Endothelial cell of umbilical vein (primary cell): ENCODE results near the gene TBL3. TPM values are rescaled to one million over a fixed set of nuclear protein-coding genes. Genes with fewer than 3 reads are reported as not detected.

Experiments
- BruUV-seq: library from RNA; stranded (reverse); fragments of 400-500 nt; replicated peaks from 2 replicates; lab custom pipeline; 2021; lab: Mats Ljungman, UMichigan
- CTCF ChIA-PET: fragments of 300-600, 350-600 bp; sonication (Branson Sonifier 250); formaldehyde crosslinking; loops from one replicate; lab custom pipeline; 2021; ENCODE audit warnings: antibody characterized with exemption, inconsistent platforms; lab: Charles Lee
- POLR2A ChIA-PET: fragments of 300-600, 350-600 bp; sonication (Branson Sonifier 250); formaldehyde crosslinking; loops from one replicate; lab custom pipeline; 2021; ENCODE audit warnings: antibody characterized with exemption, inconsistent platforms; lab: Charles Lee
- DNase-seq: peaks from one replicate; pipeline ENCODE4 v3.0.0-alpha.2; 2011; ENCODE audit warnings: low read depth, low spot score
- FAIRE-seq: peaks from 2 replicates; lab custom pipeline; 2011; peaks lifted over from hg19 to GRCh38; lab: Jason Lieb, UNC
- H2AFZ ChIP-seq: 2 replicates; pipeline ENCODE4 v1.6.0; 2012; ENCODE audit warnings: low read depth, low read length, control low read depth, inconsistent platforms
- H3K27ac ChIP-seq: 2 replicates; pipeline ENCODE4 v1.5.1; 2011; ENCODE audit warnings: low read depth, mild to moderate bottlenecking, control low read depth, low read length, moderate library complexity; ENCODE audit not compliant: insufficient read depth
- H3K27me3 ChIP-seq, 2 experiments: 2 replicates each; pipeline versions ENCODE4 v1.6.0 to v1.6.1; 2011; ENCODE audit warnings: low read length in 2 of 2, mixed read lengths in 1 of 2; ENCODE audit not compliant: control insufficient read depth in 2 of 2, insufficient read depth in 2 of 2
- H3K36me3 ChIP-seq, 2 experiments: 2 replicates in 1 of 2; 3 replicates in 1 of 2; pipeline ENCODE4 v1.5.1; 2011; ENCODE audit warnings: low read length in 2 of 2, mild to moderate bottlenecking in 1 of 2, moderate library complexity in 1 of 2; ENCODE audit not compliant: control insufficient read depth in 2 of 2, insufficient read depth in 2 of 2; ENCODE audit errors: extremely low read depth in 1 of 2
- H3K4me1 ChIP-seq: 3 replicates; pipeline ENCODE4 v1.5.1; 2011; ENCODE audit warnings: mild to moderate bottlenecking, low read length; ENCODE audit not compliant: control insufficient read depth, insufficient read depth; ENCODE audit errors: extremely low read depth
- H3K4me2 ChIP-seq: 2 replicates; pipeline ENCODE4 v1.6.1; 2011; ENCODE audit warnings: low read length, control low read depth, mixed read lengths; ENCODE audit not compliant: insufficient read depth
- H3K4me3 ChIP-seq, 3 experiments: fragments of 200-600 bp in 1 of 3; sonication (generic), shearing (Covaris generic) in 1 of 3; replicated peaks in 1 of 3; 2 replicates each; pipeline ENCODE4 v1.5.1; 2011 to 2016; ENCODE audit warnings: control low read depth in 3 of 3, low read length in 3 of 3, mild to moderate bottlenecking in 2 of 3, inconsistent platforms in 1 of 3, low read depth in 1 of 3, moderate library complexity in 1 of 3; ENCODE audit not compliant: insufficient read depth in 1 of 3
- H3K79me2 ChIP-seq: 2 replicates; pipeline ENCODE4 v1.6.0; 2012; ENCODE audit warnings: low read length, inconsistent platforms; ENCODE audit not compliant: control insufficient read depth, insufficient read depth
- H3K9ac ChIP-seq: replicated peaks from 2 replicates; pipeline ENCODE3; 2011; ENCODE audit warnings: low read length, control low read depth; ENCODE audit not compliant: insufficient read depth; ENCODE audit errors: extremely low read depth
- H3K9me1 ChIP-seq: replicated peaks from 3 replicates; pipeline ENCODE4 v1.6.0; 2011; ENCODE audit warnings: mild to moderate bottlenecking, low read length; ENCODE audit not compliant: control insufficient read depth, insufficient read depth; ENCODE audit errors: extremely low read depth
- H3K9me3 ChIP-seq: replicated peaks from 2 replicates; pipeline ENCODE4 v1.5.1; 2012; ENCODE audit warnings: low read length, inconsistent platforms; ENCODE audit not compliant: control insufficient read depth, insufficient read depth
- H4K20me1 ChIP-seq: replicated peaks from 2 replicates; pipeline ENCODE3; 2011; ENCODE audit warnings: mild to moderate bottlenecking, low read length; ENCODE audit not compliant: control insufficient read depth, insufficient read depth; ENCODE audit errors: extremely low read depth
- CTCF ChIP-seq, 2 donors: IDR thresholded peaks; 1 replicate in 1 of 2; 2 replicates in 1 of 2; pipeline ENCODE4 v1.5.1; 2011; ENCODE audit warnings: low read length in 2 of 2, mild to moderate bottlenecking in 2 of 2, moderate library complexity in 2 of 2, control low read depth in 1 of 2, inconsistent platforms in 1 of 2, low read depth in 1 of 2; ENCODE audit not compliant: insufficient read depth in 1 of 2; ENCODE audit errors: extremely low read depth in 1 of 2
- EZH2 ChIP-seq: IDR thresholded peaks from 2 replicates; pipeline ENCODE4 v1.6.1; 2012; ENCODE audit warnings: borderline replicate concordance, low read depth, mild to moderate bottlenecking, moderate library complexity, low read length, inconsistent platforms; ENCODE audit not compliant: severe bottlenecking
- FOS ChIP-seq: IDR thresholded peaks from 2 replicates; pipeline ENCODE4 v1.6.1; 2011; ENCODE audit warnings: mild to moderate bottlenecking, low read length, moderate library complexity, borderline replicate concordance; ENCODE audit not compliant: insufficient read depth
- GATA2 ChIP-seq: IDR thresholded peaks from 2 replicates; pipeline ENCODE4 v1.7.0; 2011; ENCODE audit warnings: low read depth, mild to moderate bottlenecking, moderate library complexity, mixed read lengths, low read length; ENCODE audit not compliant: insufficient read length, insufficient read depth
- JUN ChIP-seq: IDR thresholded peaks from 2 replicates; pipeline ENCODE4 v1.6.1; 2011; ENCODE audit warnings: borderline replicate concordance, low read depth; ENCODE audit not compliant: insufficient read length, insufficient read depth
- MAX ChIP-seq: IDR thresholded peaks from 2 replicates; pipeline ENCODE4 v1.6.1; 2011; ENCODE audit not compliant: insufficient read depth, insufficient read length
- MYC ChIP-seq: IDR thresholded peaks from one replicate; pipeline ENCODE4 v1.6.1; 2011; ENCODE audit warnings: mild to moderate bottlenecking, low read depth, low read length
- POLR2A ChIP-seq: IDR thresholded peaks from 2 replicates; pipeline ENCODE4 v1.6.1; 2012; ENCODE audit warnings: low read depth, mild to moderate bottlenecking, control low read depth, low read length
- POLR2AphosphoS5 ChIP-seq: IDR thresholded peaks from 2 replicates; pipeline ENCODE4 v1.6.1; 2012; ENCODE audit warnings: low read depth, mild to moderate bottlenecking, control low read depth, low read length, moderate library complexity; ENCODE audit not compliant: insufficient read depth
- dilution Hi-C: fragments of 300-500 bp; cut with MboI; formaldehyde crosslinking; loops from one replicate; pipeline ENCODE4 v1.15.0; 2019; ENCODE audit warnings: low sequenced_read_pairs; ENCODE audit not compliant: extremely low pct_ligation_motif_present
- intact Hi-C: fragments of 100-400 bp; cut with micrococcal nuclease; formaldehyde crosslinking; loops from one replicate; pipeline ENCODE4 v1.10.0; 2022
- polyA plus RNA-seq, 4 experiments: library from polyadenylated mRNA; depleted of rRNA in 3 of 4; stranded (reverse) in 3 of 4; unstranded in 1 of 4; fragments of >200 nt; gene quantifications; 2 replicates each; pipeline versions ENCODE4 v1.2.1 to v1.2.3, GENCODE V29; 2011 to 2012; ENCODE audit warnings: missing spikeins in 1 of 4
- total RNA-seq: library from RNA; stranded (reverse); gene quantifications from 2 replicates; pipeline ENCODE4 v1.2.3, GENCODE V29; 2021

TBL3 gene
- total and polyA plus RNA-seq, 2 donors (not counting 3 experiments of a cell fraction or from before 2014, with no cell fraction given): 42.2 to 77.1 TPM

- H3K4me2 ChIP-seq: peak overlapping the region; percentile 92
- peak overlapping the region; percentile 89 for H3K9ac ChIP-seq
- TF ChIP-seq MYC (no peak), POLR2AphosphoS5 (no peak), GATA2 (no peak), CTCF (IDR thresholded peaks at IDR 0.05; ENCODE audit: extremely low read depth in 1 of 2, insufficient read depth in 1 of 2, low read depth in 1 of 2, low read length in 2 of 2) (no peak), FOS (no peak), EZH2 (no peak), POLR2A (no peak), MAX (no peak), JUN (no peak)
- H3K79me2 ChIP-seq: peaks cover 60% of the 10 kb centered on the region
- no TSS peak for BruUV-seq
- FAIRE-seq: peak; percentile 56
- dilution Hi-C loops: no loop called here
- no peak overlapping the region for H2AFZ ChIP-seq
- H3K9me3 ChIP-seq: no peaks in the 10 kb centered on the region
- no peaks in the 10 kb centered on the region for H3K9me1 ChIP-seq
- ChIA-PET CTCF (interaction anchor here (1.4 to 2.7 kb wide), 3 partner anchors 14 to 147 kb away, joined by 3 to 28 read pairs (median 10); partner anchors contain the start of gene TRAF7), POLR2A (interaction anchor here (0.6 to 1.0 kb wide), 2 partner anchors 14 to 138 kb away, joined by 3 to 4 read pairs; no protein-coding TSS in a partner anchor)
- no peaks in the 10 kb centered on the region for H3K36me3 ChIP-seq
- H3K27ac ChIP-seq: peak overlapping the region; percentile 82
- H3K27me3 ChIP-seq: no peaks in the 10 kb centered on the region
- intact Hi-C loops: loop anchor here (1.0 to 2.0 kb wide), 2 partner anchors 44 to 147 kb away; partner anchors contain the start of genes RPS2 and TRAF7
- DNase-seq: peak; percentile 36
- H3K4me3 ChIP-seq: peak overlapping the region; percentile 71 to 76 (median 72)
- no peaks in the 10 kb centered on the region for H4K20me1 ChIP-seq
- H3K4me1 ChIP-seq: peaks cover 48% of the 10 kb centered on the region
Observed at GRCh38 chr16:2008631-2009163, 36.8 kb downstream of the TBL3 start.
